Raji (cell line): ENCODE results near the gene P2RY6.

ENCODE experiments used
- POLR2A ChIP-seq: IDR thresholded peaks from 2 replicates; pipeline ENCODE4 v1.6.1; 2011; ENCODE audit warnings: low read depth, low read length, control low read depth; ENCODE audit not compliant: insufficient read depth

P2RY6 gene

DNA sequence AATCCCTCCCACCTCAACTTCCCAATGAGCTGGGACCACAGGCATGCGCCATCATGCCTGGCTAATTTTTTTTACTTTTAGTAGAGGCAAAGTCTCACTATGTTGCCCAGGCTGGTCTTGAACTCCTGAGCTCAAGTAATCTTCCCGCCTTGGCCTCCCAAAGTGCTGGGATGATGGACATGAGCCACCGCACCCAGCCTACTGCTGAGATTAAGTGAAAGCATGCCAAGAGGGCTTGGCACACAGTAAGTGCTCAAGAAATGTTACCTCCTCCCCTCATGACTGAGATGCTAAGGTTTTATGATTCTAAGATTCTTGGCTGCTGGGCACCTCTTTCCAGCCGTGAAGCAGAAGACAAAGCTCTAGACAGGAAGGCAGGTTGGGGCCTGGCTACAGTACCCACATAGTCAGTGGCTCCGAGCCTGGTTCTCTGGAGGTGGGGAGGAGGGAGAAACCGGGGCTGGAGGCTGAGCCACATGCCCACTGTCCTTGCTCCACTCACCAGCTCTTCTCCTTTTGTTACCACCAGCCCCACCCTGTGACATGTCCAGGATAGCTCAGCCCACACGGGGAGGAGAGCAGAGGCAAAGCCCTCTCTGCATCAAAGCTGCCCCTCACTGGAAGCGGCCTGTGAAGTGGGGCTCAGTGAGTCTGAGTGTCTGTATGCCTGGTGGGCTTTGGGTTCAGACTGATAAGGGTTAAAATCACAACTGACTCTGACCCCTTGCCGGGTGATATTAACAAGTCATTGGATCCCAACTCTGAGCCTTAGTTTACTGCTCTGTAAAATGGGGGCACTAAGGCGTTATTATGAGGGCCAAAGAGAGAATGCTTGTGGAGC is 48.8 kb downstream of the P2RY6 start:
- TF ChIP-seq POLR2A: no peak

DNA sequence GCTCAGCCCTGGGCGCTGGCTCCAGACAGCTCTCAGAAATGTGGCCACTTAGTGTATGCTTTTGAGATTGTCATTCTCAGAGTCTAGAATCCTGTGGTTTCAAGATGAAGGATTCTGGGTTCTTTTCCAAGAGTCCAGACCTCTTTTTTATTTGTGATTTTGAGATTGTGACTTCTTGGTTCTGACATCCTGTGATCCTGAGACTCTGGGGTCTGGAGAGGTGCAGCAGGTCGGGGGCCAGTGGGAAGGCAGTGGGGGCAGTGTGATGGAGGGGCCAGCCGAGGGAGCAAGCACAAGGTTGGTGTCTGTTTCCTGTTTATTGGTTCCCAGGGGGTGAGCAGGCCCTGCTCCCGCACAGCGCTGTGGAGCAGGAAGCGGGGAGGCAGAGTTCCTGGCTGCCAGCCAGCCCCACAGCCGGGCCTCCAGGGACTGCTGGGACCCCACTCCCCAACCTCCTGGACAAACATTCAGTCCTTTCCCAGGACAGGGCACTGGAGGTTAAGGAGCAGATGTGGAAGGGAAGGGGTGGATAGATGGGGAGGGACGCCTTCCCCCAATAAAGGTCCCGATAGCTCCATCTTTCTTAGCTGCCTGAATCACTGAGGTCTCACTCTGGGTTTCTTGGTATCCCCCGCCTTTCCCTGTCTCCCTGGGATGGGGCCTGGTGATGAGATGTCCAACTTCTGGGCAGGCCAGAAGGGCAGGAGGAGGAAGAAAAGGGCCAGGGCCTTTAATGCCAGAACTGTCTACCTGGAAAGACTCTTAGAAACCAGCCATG is 49.7 kb downstream of the P2RY6 start:
- no peak for TF ChIP-seq POLR2A

DNA sequence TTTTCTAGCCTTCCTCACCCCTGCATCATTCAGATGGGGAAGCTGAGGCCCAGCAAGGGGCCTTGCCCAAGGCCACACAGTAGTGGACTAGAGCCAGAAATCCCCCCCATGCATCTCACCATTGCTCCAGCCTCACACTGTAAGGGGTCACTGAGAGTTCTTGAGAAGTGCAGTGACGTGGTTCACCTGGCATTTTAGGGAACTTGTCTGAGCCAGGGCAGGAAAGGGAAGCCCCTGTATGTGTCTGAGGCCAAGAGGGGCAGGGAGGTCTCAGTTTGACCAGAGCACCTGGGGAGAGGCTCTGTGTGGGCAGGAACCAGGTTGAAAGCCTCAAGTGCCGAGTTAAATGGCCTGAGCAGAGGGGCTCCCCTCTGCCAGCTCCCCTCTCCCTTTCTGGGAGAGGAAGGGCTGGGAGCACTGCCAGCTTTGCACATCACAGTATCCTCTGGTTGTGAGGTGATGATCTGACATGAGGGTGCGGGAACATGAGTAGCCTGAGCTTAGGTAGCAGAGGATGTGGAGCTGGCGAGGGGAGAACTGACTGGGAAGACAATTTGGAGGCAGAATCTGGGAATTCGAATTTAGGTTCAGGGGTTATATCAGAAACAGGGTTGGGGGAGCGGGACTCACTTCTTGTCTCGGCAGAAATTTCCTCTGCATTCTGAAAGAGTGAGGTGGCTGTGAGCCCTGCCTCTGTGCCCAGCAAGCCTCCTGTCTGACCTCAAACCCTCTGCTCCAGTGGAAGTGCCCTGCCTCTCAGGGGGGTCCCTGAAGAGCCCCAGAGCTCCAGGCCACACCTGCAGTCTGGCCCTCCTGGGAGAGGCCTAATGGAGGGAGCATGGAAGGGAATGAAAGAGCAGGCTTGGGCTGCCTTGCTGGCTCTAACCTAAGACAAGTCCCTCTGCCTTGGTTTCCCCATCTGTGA is 50.5 kb downstream of the P2RY6 start:
- no peak for TF ChIP-seq POLR2A

DNA sequence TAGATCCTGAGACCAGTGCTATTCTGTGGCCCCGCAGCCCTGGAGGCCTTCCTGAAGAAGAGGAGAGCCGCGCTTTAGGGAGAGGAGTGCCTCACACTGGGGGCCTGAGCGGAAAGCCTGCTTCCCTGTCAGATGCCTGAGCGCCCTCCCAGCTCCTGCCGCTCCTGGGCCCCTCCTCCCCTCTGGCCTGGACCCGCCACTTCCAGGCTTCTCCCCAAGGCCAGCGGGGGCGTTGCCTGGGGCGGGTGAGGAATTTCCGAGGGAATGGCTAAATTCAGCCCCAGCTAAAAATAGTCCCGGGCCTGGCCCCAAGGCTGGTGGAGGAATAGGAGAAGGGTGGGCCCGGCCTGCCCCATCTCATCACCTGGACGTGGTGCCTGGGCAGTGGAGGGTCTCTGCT is 51.3 kb downstream of the P2RY6 start:
- TF ChIP-seq POLR2A: no peak

- no peak for TF ChIP-seq POLR2A
These were observed 52.0 kb downstream of the P2RY6 start for GRCh38 chr11:73324116-73324515.

- no peak for TF ChIP-seq POLR2A
These were observed 52.5 kb downstream of the P2RY6 start for GRCh38 chr11:73324665-73325035.

DNA sequence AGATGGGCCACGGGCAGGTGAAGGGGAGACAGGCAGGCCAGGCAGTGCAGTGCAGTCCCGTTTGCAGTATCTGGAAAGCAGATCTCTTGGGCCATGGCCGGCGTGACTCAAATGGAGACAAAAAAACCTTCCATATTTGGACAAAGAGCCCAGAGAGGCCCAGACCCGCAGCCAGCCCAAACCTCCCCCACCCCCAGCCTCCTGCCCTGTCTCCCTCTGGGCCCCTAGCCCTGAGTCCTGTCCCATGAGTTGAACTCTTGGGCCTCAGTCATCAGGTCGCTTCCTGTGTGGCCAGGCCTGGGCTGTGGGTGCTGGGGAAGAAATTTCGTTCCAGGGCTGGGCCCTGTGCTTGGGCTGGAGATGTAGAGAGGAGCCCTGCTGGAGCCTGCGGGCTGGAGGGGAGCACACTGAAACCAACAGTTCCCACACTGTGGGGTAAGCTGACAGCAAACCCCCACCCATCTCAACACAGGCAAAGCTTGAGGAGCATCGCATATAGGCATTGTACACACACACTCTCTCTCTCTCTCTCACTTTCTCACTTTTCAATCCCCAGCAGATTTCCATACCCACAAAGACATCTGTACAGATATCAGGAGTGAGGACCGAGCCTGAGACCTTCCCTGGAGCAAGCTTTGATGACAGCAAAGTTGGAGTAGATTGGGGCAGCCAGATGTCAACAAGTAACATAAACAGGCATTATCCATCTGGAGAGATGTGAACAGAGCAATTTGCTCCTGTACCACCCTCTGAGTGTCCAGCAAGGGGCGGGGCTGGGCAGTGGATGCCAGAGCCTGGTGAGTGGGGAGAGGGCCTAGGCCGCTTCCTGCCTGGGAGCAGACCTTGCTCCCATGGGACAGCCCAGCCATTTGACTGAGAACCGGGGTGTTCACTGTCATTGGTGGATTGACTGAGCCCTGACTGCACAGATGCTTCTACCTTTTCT is 53.2 kb downstream of the P2RY6 start:
- TF ChIP-seq POLR2A: no peak

DNA sequence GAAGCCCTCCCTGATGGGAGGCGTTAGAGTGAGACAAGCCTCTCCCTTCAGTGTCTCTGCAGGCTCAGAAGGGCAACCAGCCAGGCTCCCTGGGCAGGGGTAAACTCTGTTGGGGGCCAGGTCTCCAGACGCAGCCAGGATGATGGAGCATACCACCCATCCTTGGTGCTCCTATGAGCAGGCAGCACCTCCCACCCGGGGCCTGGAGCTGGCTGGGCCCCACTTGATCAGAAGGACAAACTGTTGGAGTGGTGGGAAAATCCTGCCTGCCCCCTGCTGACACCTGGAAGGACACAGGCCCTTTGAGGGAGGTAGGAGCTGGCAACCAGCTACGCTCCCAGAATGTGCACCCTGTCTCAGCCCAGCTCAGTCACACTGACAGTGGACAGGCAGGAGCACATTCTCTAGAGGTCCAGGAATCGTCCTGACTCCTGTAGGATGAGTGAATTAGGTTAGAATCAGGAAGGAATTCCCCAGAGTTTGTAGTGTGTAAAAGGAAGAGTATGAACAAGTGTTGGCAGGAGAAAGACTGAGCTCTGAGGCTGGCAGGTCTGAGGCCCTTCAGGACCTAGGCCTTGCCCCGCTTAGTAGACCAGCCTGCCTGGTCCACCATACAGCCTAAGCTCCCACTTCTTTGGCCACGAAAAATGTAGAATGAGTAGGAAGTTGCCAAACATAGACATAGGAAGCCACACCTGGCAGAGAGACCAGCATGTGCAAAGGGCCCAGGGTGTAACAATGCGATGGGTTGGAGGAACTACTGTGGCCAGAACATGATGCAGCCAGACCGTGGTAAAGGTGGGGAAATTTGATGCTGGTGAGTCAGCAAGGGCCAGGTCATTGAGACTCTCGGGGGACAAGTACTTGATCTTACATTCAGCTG is 55.0 kb downstream of the P2RY6 start:
- no peak for TF ChIP-seq POLR2A

GRCh38 chr11:73327812-73328364 is 55.8 kb downstream of the P2RY6 start:
- TF ChIP-seq POLR2A: no peak

DNA sequence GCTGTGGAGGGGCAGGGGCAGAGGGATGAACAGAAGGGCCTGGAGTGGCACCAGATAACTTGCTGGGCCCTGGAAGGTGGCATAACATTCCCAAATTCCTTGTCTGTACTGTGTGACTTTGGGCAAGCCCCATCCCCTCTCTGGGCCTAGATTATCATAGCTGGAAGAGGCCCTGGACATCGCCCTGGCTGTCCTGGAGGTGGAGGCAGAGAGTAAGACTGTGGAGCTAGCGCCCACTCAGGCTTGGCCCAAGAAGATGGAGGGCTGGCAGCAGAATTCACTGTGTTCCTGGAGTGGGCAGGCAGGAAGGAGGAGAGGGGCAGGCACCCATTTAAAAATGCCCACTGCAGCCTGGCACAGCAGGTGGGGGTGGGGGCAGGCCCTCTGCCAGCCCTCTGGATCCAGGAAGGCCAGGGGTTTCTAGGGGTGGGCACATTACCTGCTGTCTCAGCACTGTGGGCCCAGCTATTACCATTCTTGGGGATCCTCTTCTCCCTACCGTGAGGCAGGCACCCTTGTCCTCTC is 58.5 kb downstream of the P2RY6 start:
- TF ChIP-seq POLR2A: no peak

DNA sequence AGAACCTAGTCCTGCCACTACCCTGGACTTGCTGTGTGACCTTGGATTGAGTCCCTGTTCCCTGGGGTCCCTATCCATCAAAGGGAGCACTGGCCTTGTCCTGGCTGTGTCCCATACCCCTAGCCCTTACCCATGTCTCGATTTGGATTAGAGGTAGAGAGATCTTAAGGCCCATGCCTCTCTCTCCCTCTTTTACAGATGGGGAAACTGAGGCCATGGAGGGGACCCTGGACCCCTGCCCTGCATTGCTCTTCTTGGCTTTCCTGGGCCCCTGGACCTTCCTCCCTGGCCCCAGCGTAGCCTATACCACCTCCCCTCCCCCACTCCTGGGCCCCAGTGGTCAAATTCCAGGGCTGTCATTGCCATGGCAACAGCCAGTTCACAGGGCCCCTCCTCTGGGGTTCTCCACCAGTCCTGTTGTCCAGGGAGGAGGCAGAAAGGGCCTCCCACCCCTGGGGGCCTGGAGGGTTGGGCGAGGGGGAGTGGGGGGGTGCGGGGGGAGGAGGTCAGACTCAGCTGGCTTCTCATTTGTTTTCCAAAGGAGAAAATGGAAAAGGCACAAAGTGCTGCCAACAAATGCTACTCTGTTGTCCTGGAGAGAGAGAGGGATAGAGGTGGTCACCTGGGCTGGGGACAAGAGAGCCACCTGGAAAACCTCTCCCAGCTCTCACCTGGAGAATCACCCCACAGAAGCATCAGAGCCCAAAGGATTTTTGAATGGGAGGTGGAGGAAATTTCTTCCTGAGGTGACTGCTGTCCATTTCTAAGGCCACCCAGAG is 59.2 kb downstream of the P2RY6 start:
- TF ChIP-seq POLR2A: no peak

DNA sequence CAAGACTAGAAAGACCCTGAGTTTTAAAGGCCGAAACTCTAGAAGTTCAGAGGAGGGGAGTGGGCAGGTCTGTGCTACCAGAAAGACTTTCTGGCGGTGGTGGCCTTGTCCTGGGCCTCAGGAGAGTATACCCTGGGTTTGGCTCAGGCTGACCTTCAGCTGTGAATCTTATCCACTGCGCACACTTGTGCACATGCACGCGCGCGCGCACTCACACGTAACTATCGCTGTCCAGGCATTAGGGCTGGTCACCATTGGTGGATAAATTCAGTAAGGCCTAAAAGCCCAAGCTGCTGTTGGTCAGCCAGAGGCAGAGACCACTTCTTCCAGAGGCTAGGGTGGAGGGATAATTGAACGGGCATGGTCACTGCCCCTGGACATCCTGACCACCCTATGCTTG is 61.0 kb downstream of the P2RY6 start:
- TF ChIP-seq POLR2A: no peak
